T-helper 1 cell treated with Interleukin-12 subunit alpha and Interleukin-12 subunit beta and Interleukin-4 antibody, amounts not matched to agents 30 ng/mL and 1 ng/mL, for 36 hours (primary cell): ENCODE results near the gene SMARCD3. TPM values are rescaled to one million over a fixed set of nuclear protein-coding genes. Genes with fewer than 3 reads are reported as not detected.

ENCODE experiments used
- intact Hi-C: fragments of 100-400 bp; cut with micrococcal nuclease; formaldehyde crosslinking; loops from one replicate; pipeline ENCODE4 v1.15.1; 2024
- total RNA-seq: library from RNA; stranded (reverse); gene quantifications from 2 replicates; pipeline ENCODE4 v1.2.3, GENCODE V29; 2022

The SMARCD3 gene
- total RNA-seq, 1 donor from 2014 or later, result 4.0 TPM

DNA sequence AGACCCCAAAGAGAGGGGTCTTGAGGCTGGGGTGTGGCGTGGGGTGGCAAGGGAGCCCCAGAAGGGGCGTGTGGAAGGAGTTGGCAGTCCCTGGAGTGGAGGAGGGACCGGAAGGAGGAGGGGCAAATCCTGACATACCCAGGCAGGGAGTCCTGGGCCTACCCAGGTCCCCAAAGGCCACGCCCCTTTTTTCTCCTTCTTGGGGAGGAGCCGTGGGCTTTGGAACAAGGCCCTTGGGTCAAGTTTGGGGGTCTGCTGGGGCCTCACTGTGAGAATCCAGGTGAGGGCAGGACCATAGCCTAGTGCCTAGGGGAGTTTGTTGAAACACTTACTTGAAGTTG is 1.2 kb upstream of the SMARCD3 start:
- intact Hi-C loops, result no loop called here

DNA sequence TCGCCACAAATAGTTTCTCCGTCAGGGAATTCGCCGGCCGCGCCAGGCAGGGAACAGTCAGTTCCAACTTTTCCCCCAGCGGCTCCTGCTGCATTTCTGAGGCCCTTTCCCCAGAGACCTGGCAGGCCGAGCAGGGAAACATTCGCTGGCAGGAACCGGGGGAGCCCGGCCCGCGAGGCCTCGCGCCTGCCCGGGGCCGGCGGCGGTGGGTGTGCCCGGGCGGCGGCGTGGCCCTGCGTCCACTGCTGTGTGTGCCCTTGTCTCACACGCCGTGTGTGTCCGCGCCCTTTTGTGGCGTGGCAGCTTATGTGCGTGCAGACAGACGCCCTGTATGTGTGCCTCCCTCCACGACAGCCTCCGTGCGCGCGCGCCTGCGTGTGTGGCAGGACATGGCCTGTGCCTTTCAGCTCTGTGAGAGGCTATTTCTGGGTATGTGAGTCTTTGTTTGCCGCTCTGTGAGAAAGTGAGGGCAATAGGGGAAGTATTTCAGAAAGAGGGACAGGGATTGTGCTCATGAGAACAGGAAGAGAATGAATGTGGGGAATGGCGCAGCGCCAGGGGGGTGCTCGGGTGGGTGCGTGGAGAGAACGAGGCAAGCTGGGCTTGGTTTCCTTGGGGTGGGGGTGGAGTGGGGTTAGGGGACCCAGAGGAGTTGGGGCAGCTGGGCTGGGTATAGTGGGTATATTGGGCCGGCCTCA is 689 bp upstream of the SMARCD3 start:
- intact Hi-C loops, result no loop called here

DNA sequence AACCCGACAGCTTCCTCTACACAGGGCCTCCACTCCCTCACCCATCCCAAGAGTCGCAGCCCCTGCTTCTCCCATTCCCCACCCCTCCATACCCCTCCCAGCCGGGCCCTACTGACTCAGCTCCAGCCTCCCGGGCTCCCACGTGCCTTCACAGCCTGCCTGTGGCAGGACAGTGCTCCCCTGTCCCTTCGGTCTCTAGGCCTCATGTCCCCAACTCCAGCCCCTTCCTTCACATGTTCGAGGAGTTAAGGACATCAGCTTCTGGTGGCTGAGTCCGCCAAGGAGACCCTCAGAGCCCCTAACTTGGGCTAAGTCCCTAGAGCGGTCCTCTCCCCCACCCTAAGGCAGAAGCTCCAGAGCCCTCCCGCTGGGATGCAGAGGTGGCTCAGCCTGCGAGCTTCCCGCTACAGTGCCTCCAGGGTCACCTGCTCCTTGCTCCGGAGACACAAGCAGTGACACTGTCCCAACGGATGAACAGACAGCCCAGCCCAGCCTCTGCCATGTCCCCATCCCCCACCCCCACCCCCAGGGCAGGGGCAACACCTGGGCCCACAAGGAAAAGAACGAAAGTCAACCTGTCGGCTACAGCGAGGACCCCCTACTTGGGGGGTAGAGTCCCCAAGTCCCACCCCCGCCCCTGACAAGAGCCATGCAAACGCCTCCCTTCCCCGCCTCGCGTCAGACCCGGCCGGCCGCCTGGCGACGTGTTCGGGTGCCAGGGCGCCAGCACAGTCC is 716 bp downstream of the SMARCD3 start:
- intact Hi-C loops, result no loop called here

DNA sequence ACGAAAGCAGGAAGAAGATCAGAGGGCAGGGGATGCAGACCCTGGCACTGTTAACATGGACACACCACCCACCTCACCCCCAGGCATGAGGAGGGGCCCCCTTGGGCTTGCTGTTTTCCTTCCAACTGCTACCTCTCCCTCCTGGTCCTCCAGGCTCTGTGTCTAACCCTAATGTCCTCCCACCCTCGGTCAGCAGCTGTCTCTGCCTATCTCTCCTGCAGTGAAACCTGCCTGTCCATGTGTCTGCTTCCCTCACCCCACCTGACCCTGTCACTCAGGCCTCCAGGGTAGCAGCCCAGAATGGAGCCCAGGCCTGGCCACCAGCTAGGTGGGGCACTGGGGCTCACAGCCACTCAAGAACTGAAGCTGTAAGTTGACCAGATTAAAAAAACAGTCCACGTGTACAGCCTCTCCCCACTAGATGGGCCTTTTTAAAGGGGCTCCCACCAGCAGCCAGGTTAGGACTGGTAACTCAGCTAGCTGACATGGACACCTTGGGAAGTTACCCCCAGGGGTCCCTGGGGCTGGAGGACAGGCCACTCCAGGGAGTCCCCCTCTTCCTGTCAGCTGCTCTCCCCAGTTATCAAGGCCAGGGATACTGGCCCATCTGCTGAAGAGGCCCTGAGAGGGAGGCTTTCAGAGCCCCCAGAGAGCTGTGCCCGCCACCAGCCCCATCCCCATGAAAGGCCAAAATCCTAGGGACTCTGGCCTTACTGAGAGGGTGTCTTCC is 1.5 kb downstream of the SMARCD3 start:
- intact Hi-C loops, result no loop called here

DNA sequence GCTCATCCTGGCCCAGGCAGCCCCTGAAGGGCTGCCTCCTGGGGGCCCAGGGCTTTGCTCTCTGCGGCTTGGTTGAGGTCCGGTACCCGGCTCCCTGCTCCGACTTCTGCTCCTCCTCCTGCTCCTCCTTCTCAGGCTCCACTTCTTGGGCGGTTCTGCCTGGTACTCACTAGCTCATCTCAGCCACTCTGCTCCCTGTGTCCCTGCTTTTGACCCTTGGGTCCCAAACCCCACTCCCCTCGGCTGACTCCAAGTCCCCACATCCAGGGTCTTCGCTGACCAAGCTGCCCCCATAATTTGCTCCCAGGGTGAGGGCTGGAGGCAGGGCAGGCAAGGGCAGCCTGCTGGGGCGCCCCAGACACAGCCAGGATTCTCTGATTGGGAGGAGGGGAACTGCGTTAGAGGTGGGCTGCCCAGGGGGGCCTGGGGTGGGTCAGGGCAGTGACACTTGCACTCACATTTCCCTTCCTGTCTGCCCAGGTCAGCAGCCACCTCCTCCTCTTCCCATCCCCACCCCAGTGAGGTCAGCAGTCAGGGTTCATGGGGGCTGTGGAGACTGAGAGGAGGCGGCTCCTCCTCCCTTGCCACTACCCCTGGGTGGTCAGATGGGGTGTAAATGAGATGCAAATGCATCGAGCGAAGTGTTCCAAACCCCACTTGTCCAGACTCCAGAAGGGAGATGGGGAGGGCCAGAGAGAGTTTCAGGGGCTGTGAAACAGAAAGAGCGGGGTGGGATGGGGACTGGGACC is 2.2 kb downstream of the SMARCD3 start:
- intact Hi-C loops, result no loop called here

DNA sequence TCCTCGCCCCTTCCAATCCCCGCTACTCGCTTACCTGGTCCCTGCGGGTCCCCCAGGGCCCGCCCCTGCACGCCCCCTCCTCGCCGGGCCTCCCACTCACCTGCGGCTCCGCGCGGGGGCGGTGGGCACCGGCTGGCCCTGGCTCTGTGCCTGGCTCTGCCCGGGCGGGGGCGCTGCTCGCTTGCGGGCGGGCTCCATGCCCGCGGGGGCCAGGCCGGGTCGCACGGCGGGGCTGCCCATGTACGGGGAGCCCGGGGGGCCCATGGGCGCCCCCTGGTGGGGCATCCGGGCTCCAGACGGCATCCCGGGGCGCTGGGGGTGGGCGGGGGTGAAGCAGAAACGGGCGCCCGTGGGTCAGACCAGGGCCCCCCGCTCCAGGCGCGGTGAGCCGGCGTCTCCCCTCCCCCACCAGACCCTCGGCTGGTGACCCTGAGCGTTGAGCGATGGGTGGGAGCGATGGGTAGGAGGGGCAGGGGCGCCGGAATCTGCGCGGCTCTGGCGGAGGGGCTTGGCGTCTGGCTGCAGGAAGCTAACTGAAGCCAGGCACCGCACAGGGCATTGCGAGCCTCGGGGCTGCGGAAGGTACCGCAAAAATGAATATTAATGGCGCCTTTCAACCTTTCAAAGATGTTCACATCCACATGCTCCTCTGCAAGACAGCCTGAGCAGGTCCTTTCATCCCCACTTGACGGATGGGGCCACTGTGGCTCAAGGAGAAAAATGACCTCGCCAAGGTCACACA is 3.0 kb downstream of the SMARCD3 start:
- intact Hi-C loops, result loop anchor here (1.0 to 2.0 kb wide), 3 partner anchors 32 to 273 kb away; partner anchors contain the start of gene RHEB

DNA sequence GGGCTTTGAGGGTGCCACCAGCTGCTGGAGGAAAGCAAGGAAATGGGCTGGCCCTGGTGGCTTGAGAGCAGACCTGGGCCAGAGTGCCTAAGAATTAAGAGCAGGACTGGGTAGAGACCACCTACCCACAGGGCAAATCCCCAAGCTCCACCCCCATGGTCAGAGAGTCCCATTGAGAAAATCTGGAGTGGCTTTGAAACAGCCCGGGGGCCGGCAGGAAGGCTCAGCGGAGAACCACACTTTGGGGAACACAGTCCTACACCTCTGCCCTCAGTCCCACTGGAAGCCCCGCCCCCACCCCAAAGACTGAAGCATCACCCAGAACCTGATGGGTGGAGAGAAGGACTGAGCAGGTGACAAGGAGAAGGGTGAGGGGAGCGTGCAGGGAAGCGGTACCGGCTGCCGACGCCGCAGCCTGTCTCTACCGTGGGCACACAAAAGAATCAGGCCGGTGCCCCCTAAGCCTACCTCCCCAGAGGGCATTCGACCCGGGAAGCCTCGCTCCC is 3.6 kb downstream of the SMARCD3 start:
- intact Hi-C loops, result loop anchor here (1.0 to 2.0 kb wide), 10 partner anchors 13 to 274 kb away; partner anchors contain the start of genes ABCF2, CHPF2 and RHEB

DNA sequence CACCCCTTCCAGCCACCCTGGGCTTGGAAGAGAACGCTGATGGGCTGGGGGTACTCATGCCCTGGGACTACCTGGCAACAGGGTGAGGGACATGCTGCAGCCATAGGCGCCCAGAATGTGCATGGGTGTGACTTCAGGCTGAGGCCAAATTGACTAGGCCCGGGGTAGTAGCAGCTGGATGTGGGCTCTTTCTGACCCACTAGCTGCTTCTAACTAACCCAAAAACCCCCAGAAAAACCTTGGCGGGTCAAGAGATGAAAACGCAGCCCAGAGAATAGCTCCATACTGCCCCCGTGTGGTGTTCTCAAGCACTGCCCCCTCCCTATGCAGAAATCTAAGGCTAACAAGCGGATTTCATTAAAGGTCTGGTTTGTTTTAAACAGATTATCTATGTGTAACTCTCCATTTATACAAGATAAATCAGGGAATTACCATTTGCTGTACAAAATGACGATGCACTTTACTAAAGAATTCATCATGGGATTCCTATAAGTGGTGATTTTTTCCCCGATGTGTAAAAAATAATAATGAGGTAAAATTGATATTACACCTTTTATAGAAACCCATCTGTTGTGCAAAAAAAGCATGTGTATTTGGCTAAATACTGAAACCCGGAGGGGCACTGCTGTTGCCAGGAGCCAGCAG is 4.2 kb downstream of the SMARCD3 start:
- intact Hi-C loops, result loop anchor here (1.0 to 2.0 kb wide), 9 partner anchors 12 to 274 kb away; partner anchors contain the start of genes ABCF2, CHPF2 and RHEB

DNA sequence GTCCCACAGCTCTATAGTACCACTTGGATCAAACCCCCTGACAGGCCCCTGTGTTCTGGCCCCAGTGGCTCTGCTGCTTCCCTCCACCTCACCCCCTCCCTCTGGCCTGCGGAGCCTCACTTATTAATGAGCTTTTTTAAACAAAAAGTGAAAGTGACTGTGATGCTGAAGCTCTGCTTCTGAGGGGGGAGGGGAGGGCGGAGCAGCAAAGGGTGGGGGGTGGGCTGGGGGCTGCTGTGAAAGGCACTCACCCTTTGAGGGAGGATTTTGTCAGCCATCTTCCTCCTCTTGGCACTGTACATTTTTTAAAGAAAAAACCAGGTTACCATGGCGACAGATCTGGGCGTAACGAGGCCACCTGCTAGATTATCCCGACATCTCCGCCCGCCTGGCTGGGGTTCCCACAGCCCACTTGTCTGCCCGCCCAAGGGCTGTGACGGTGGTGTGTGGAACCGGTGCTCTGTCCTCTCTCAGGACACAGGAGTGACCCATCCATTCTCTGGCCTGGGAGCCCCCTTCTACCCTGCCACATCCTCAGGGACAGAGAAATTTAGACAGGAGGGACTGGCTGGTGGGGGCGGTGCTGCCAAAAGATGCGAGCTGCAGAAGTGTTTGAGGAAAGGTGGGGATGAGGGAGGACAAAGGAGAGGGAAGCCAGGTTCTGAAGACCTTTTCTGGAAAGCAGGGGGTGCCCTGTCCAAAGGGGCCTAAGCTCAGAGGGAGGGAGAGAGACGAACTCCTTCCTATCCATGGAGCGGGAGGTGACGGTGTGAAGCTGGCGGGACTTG is 4.9 kb downstream of the SMARCD3 start:
- intact Hi-C loops, result loop anchor here (1.0 to 2.0 kb wide), 9 partner anchors 11 to 275 kb away; partner anchors contain the start of genes ABCF2, CHPF2 and RHEB

DNA sequence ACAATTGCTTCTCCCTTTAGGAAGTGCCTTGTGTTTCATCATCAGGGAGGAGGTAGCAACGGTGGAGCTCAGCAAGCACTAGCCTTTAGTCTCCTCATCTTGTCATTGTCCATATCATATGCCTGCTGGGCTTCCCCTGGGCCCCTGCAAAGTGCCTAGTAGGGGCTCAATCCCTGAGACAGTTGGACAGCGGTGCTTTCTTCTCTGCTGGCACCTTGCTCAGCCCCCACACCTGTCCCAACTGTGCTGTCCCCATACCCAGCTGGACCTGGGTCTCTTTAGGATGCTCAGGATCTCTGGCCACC is 5.5 kb downstream of the SMARCD3 start:
- intact Hi-C loops, result no loop called here

DNA sequence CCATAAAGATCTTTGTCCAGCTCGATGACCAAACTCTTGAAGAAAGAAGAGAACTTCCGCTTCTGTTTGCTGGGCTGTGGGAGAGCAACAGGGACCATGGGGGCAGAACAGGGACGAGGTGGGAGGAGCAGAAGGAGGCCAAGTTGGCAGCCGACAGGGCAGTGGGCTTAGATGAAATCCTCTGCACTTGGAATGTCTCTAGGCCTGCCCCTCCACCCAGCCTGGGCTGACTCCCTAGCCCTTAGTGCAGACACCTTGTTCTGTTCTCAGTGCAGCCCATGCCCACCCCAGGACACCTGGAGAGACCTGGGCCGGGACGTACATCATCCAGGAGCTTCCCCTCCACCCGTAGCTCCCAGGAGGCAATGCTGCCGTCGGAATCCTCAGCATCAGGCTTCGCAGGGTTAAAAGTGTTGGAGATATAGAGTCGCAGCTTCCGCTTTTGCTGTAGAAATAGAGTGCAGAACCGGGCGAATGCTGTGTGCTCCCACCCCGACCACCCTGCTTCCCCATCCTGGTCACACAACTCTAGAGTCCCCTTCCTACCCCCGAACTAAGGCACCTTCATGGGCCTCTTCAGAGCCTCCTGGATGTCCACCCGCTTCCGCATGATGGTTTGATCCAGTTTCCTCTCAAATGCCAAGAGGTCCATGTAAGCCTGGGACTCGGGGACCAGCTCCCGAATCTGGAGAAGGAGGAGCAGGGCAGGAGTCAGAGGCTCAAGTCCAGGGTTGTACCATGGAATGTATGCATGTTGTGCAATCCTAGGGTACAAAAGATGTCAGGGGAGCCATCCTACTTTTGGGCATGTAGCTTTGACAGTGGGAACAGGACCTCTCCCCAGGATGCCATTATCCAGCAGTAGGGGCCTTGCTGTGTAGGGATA is 6.1 kb downstream of the SMARCD3 start:
- intact Hi-C loops, result no loop called here

DNA sequence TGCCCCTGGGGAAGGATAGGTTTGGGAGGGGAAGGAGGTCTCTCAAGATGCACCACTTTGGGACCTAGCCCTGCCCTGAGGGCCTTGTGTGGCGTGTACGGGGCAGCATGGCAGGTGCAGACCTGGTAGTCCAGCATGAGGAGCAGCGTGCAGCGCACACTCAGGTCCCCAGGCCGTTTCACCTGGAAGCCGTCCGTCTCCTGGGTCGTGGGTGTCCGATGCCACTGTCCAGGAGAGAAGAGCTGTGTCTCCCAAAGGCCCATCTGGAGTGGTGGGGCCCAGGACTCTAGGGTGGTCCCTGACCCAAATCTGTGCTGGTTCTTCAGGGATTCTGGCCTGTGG is 6.8 kb downstream of the SMARCD3 start:
- intact Hi-C loops, result no loop called here

DNA sequence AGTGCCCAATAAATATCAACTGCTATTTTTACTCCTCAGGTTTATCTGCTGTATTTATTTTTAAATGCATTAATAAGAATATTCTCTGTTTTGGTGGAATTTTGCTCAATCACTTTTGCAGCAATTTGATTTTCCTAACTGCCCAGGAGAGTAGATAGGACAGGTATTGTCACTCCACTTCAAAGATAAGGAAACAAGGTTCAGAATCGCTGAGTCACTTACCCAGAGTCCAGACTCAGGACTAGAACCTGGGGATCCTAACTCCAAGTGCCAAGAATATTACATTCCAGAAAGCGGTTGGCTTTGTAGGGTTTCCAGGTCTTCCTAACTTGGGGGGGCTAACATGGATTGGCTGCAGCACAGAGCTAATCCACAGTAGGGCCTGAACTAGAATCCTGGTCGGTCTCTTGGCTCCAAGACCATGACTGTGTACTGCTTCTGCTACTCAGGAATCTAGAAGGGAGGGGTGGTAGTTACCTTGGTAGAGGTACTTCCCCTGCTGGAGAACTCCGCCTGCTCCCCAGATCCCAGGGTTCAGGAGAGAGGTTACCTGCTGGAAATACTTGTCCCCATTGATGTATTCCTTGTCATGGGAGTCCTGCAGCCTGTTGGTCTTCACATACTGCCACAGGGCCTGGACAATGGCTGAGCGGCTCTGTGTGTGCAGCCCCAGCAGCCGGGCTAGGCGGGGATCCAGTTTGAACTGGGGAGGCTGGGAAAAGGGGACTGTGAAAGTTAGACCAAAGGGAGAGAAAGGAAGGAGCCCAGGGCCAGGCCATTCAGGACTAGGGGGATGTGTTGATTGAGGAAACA is 7.3 kb downstream of the SMARCD3 start:
- intact Hi-C loops, result no loop called here

DNA sequence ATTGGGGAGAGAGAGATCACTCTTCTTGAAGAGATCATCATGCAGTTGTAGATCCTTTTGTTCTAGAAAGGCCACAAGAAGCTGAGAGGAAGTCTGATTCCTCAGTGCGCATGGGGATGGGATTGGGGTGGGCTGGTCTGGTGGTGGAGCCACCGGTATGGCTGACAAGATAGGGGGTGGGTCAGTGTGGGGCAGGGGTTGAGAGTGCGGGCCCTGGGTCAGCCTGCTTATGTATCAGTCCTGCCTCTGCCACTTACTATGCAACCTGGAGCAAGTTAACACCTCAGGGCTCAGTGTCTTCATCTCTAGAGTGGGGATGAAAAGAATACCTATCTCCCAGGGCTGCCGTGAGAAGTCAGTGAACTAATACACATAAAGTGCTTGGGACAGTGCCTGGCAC is 8.0 kb downstream of the SMARCD3 start:
- intact Hi-C loops, result no loop called here

DNA sequence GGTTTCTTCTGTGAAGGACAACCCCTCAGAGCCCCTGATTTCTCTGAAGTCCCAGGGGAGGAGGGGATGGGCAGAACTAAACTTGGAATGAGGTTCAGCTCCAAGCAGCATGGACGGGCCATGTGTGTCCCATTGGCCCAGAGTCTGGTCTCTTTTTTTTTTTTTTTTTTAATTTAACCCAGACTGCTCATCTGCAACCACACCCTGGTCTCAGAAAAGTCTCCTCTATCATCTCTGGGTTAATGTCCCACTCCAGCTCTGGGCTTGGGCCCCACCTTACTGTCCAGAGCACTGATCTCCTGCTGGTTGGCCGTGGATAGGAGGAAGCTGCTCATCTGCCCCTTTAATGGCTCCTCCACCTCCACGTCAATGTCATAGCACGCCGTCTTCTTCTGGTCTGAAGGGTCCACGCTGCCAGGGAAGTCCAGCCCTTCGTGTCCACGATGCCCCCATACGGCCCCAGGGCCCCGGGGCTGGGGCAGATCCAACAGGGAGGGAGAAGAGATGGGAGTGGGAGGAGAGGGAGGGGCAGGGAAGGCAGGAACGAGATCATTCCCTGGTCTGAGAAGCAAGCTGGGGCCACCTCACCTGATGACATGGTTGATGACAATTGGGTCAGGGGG is 8.5 kb downstream of the SMARCD3 start:
- intact Hi-C loops, result no loop called here

DNA sequence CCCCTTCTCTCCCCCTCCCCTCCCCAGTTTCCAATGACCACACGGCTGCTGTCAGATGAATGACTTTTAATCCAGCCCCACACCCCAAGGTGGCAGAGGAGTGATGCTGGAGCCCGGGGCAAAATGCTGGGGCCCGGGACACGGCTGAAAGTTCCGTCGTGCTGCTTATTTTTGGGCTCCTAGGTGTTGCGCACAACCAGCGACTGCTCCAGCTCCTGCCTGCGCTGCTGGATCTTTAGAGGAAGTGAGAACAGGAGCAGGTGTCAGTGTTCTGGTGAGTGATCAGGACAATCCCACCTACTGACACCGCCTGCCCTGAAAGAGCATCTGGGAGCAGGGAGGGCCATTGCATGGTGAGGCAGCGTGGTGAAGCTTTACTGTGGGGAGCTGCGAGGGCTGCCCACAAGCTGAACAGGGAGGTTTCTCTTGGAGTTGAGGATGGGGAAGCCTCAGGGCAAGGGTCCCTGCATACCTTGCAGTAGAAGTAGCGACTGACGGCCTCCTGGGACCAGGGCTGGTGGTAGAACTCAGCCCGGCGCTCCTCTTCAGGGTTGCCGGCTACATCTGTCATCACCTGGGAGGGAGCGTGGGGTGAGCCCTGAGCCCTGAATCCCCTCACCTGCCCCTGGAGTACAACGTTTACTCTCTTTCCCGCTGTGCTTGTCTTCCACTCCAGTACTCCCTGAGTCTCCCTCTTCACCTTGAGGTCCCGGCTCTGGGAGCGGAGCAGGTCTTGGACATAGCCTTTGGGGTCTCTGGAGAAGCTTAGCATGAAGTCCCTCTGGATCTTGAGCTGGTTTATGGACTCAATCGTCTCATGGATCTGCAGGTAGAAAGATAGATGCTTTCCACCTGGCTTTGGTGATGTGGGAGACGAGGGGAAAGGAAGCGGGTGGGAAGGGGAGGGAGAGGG is 9.3 kb downstream of the SMARCD3 start:
- intact Hi-C loops, result no loop called here
